H1 (cell line): ENCODE results near the gene HIPK1. TPM values are rescaled to one million over a fixed set of nuclear protein-coding genes. Genes with fewer than 3 reads are reported as not detected.

ENCODE experiments used
- ASH2L ChIP-seq: fragments of 200-600, 300-600 bp; sonication (generic); IDR thresholded peaks from one replicate; pipeline ENCODE4 v1.7.1; 2017; ENCODE audit warnings: low read length
- CHD2 ChIP-seq: IDR thresholded peaks from 2 replicates; pipeline ENCODE4 v1.6.1; 2012; ENCODE audit warnings: low read length, improper control_type of control experiment
- CREB1 ChIP-seq: IDR thresholded peaks from 2 replicates; pipeline ENCODE4 v1.6.1; 2012; ENCODE audit warnings: inconsistent platforms
- EP300 ChIP-seq, 2 experiments: IDR thresholded peaks; 1 replicate in 1 of 2; 2 replicates in 1 of 2; pipeline ENCODE4 v1.6.1; 2011 to 2012; ENCODE audit warnings: low read depth in 2 of 2, low read length in 2 of 2, mild to moderate bottlenecking in 2 of 2, borderline replicate concordance in 1 of 2, inconsistent platforms in 1 of 2, moderate library complexity in 1 of 2
- EZH2 ChIP-seq: fragments of 200-600 bp; sonication (generic); IDR thresholded peaks from 2 replicates; pipeline ENCODE4 v1.7.1; 2012; ENCODE audit warnings: low read depth, mild to moderate bottlenecking, moderate library complexity, low read length, inconsistent platforms; ENCODE audit not compliant: severe bottlenecking
- FOSL1 ChIP-seq: IDR thresholded peaks from 2 replicates; pipeline ENCODE4 v1.6.1; 2011; ENCODE audit warnings: mild to moderate bottlenecking, low read depth, low read length, moderate library complexity; ENCODE audit not compliant: insufficient read depth
- GABPA ChIP-seq: IDR thresholded peaks from 2 replicates; pipeline ENCODE4 v1.6.1; 2011; ENCODE audit warnings: mild to moderate bottlenecking, low read length, moderate library complexity, borderline replicate concordance; ENCODE audit not compliant: insufficient read depth
- MAFK ChIP-seq: IDR thresholded peaks from 2 replicates; pipeline ENCODE4 v1.6.1; 2012; ENCODE audit warnings: low read depth, mild to moderate bottlenecking, improper control_type of control experiment, low read length
- NANOG ChIP-seq: IDR thresholded peaks from 2 replicates; pipeline ENCODE4 v1.6.1; 2011; ENCODE audit warnings: low read length, low read depth, mild to moderate bottlenecking, inconsistent platforms; ENCODE audit not compliant: insufficient read depth, poor library complexity, severe bottlenecking
- POLR2AphosphoS5 ChIP-seq: IDR thresholded peaks from 2 replicates; pipeline ENCODE4 v1.6.1; 2011; ENCODE audit warnings: low read depth, low read length
- POU5F1 ChIP-seq: IDR thresholded peaks from 2 replicates; pipeline ENCODE4 v1.6.1; 2011; ENCODE audit warnings: low read depth, mild to moderate bottlenecking, low read length, moderate library complexity
- RFX5 ChIP-seq: IDR thresholded peaks from 2 replicates; pipeline ENCODE4 v1.6.1; 2011; ENCODE audit warnings: low read depth, low read length, improper control_type of control experiment, borderline replicate concordance
- SIN3A ChIP-seq, 2 experiments: IDR thresholded peaks in 1 of 2; conservative IDR thresholded peaks in 1 of 2; 2 replicates each; pipeline ENCODE4 v1.6.1; 2011 to 2012; ENCODE audit warnings: low read length in 2 of 2, improper control_type of control experiment in 1 of 2, low read depth in 1 of 2, mild to moderate bottlenecking in 1 of 2
- SP1 ChIP-seq: IDR thresholded peaks from 2 replicates; pipeline ENCODE4 v1.6.1; 2011; ENCODE audit warnings: low read depth, low read length
- TAF1 ChIP-seq: IDR thresholded peaks from 2 replicates; pipeline ENCODE4 v1.6.1; 2011; ENCODE audit warnings: mild to moderate bottlenecking, low read depth, low read length
- TEAD4 ChIP-seq: IDR thresholded peaks from 2 replicates; pipeline ENCODE4 v1.6.1; 2012; ENCODE audit warnings: low read depth, low read length, inconsistent platforms, mixed read lengths
- ZNF274 ChIP-seq: IDR thresholded peaks from 2 replicates; pipeline ENCODE4 v1.7.0; 2012; ENCODE audit warnings: low read length, borderline replicate concordance; ENCODE audit errors: extremely low read depth
- polyA plus RNA-seq, 7 experiments: library from polyadenylated mRNA; depleted of rRNA in 3 of 7; stranded (reverse) in 5 of 7; unstranded in 2 of 7; fragments of >200 nt in 5 of 7; fragments of 200-250 nt in 2 of 7; gene quantifications; 1 replicate in 5 of 7; 2 replicates in 1 of 7; 4 replicates in 1 of 7; pipeline versions ENCODE4 v1.2.1 to v1.2.3, GENCODE V29; 2011 to 2013; ENCODE audit warnings: missing spikeins in 2 of 7, mixed read lengths in 2 of 7
- total RNA-seq: library from RNA; stranded (reverse); fragmentation: NEBNext Ultra II Directional; extraction: Animal tissue kit (Norgen Biotek cat#: 25700); gene quantifications from 2 replicates; pipeline ENCODE4 v1.2.1, GENCODE V29; 2021
- TF ChIP-seq, protein P1 (sequence below): IDR thresholded peaks from 2 replicates; pipeline ENCODE4 v1.6.1; 2012; ENCODE audit warnings: inconsistent platforms

The HIPK1 gene
- total and polyA plus RNA-seq, 2 of the 8 experiments (the other 6 are each of a cell fraction or from before 2014, with no cell fraction given), result 46.2 to 64.3 TPM

- TF ChIP-seq SIN3A (conservative IDR thresholded peaks at IDR 0.05 in 1 of 2, IDR thresholded peaks at IDR 0.05 in 1 of 2; ENCODE audit: low read depth in 1 of 2, low read length in 2 of 2), result 0 out of 4 replicates have a peak, but pooled peaks of 1 of the 2 experiments have one; percentile 65
- TF ChIP-seq EP300 (IDR thresholded peaks at IDR 0.05; ENCODE audit: borderline replicate concordance in 1 of 2, low read depth in 2 of 2, low read length in 2 of 2), result no peak
- TF ChIP-seq POLR2AphosphoS5, result no peak
- TF ChIP-seq SP1, result no peak
- no peak for TF ChIP-seq FOSL1
- no peak; the same call in none of the 2 replicates for TF ChIP-seq TAF1
- TF ChIP-seq MAFK, result no peak
- TF ChIP-seq POU5F1, result no peak
- TF ChIP-seq CHD2, result no peak
- no peak for TF ChIP-seq RFX5
- TF ChIP-seq, protein P1, sequence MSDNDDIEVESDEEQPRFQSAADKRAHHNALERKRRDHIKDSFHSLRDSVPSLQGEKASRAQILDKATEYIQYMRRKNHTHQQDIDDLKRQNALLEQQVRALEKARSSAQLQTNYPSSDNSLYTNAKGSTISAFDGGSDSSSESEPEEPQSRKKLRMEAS, result peak; percentile 52; the same call in 1 of the 2 replicates
- TF ChIP-seq TEAD4, result peak; percentile 28; the same call in 1 of the 2 replicates
- TF ChIP-seq NANOG, result no peak
- no peak for TF ChIP-seq CREB1
- TF ChIP-seq EZH2, result no peak
- TF ChIP-seq ZNF274, result no peak
- TF ChIP-seq GABPA, result no peak
- no peak for TF ChIP-seq ASH2L
Observed at GRCh38 chr1:113904293-113904673, 24.8 kb upstream of the HIPK1 start (continued).
